Activated naive CD8-positive, alpha-beta T cell treated with anti-CD3 and anti-CD28 coated beads for 36 hours (primary cell): ENCODE data around the gene GPNMB. TPM values are rescaled to one million over a fixed set of nuclear protein-coding genes. Genes with fewer than 3 reads are reported as not detected.
A peak's percentile ranks its signal among the peaks of the same experiment; 100 is the strongest.
"Not testable (repeated sequence)": the region's sequence is repeated elsewhere in the genome, so short reads cannot be mapped to it uniquely, and the experiment has no call there.

ENCODE experiments used
- DNase-seq: peaks from one replicate; pipeline ENCODE4 v3.0.0; 2021
- H3K27ac Mint-ChIP-seq: one replicate; pipeline ENCODE4 v1.8.0; 2022; ENCODE audit warnings: mild to moderate bottlenecking, moderate library complexity, mixed read lengths
- H3K27me3 Mint-ChIP-seq: one replicate; pipeline ENCODE4 v1.8.0; 2022; ENCODE audit warnings: mild to moderate bottlenecking, mixed read lengths
- H3K36me3 Mint-ChIP-seq: one replicate; pipeline ENCODE4 v1.8.0; 2021; ENCODE audit warnings: mild to moderate bottlenecking, mixed read lengths
- H3K4me1 Mint-ChIP-seq: one replicate; pipeline ENCODE4 v1.8.0; 2021; ENCODE audit warnings: mixed read lengths
- H3K4me3 Mint-ChIP-seq: one replicate; pipeline ENCODE4 v1.8.0; 2022; ENCODE audit warnings: mild to moderate bottlenecking, moderate library complexity, mixed read lengths
- H3K9me3 Mint-ChIP-seq: one replicate; pipeline ENCODE4 v1.8.0; 2022; ENCODE audit warnings: mixed read lengths
- total RNA-seq, 2 experiments: library from RNA; stranded (reverse); gene quantifications; one replicate each; pipeline ENCODE4 v1.2.3, GENCODE V29; 2021

GPNMB gene
- total RNA-seq, result 1 to 10 TPM; 1.8 to 1.9 TPM

- H3K9me3 Mint-ChIP-seq, result no peaks in the 10 kb centered on the region
- no peak for DNase-seq
These were observed at the start of gene GPNMB for GRCh38 chr7:23246555-23246954. Gene GPNMB (plus strand): TSS chr7:23246775. CDS start chr7:23246858, 83 bp downstream.

DNA sequence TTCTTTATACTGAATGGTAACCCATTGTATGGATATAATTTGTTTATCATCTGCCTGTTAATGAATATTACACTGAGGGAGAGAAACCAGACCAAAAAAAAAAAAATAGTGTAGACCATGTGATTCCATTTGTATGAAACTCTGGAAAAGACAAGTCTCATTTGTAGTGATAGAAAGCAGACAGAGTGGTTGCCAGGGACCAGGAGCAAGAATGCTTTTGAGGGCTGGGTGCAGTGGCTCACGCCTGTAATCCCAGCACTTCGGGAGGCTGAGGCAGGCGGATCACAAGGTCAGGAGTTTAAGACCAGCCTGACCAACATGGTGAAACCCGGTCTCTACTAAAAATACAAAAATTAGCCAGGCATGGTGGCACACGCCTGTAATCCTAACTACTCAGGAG, 48.8 kb upstream of the GPNMB start:
- Mint-ChIP-seq H3K36me3 (peaks cover 35% of the 10 kb centered on the region), H3K27ac (peak overlapping the region; percentile 17)
- DNase-seq, H3K4me3 Mint-ChIP-seq, H3K9me3 Mint-ChIP-seq, H3K27me3 Mint-ChIP-seq, H3K4me1 Mint-ChIP-seq: not testable (repeated sequence)

More at GRCh38 chr7:23246555-23246954, at the start of gene GPNMB:
- Mint-ChIP-seq H3K27ac (no peak within 1 kb of the TSS), H3K27me3 (peaks cover 76% of the 10 kb centered on the region), H3K36me3 (no peaks in the 10 kb centered on the region), H3K4me1 (no peaks in the 10 kb centered on the region), H3K4me3 (no peak within 1 kb of the TSS)

DNA sequence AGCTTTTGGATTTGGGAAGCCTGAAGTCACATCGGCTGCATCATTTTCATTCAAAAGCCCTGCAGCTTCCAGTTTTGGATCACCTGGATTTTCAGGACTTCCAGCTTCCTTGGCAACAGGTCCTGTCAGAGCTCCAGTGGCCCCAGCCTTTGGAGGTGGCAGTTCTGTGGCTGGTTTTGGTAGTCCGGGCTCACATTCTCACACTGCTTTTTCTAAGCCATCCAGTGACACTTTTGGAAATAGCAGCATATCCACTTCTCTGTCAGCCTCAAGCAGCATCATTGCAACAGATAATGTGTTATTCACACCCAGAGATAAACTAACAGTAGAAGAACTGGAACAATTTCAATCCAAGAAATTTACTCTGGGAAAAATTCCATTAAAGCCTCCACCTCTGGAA, 46.2 kb upstream of the GPNMB start:
- peaks cover 9% of the 10 kb centered on the region for H3K27me3 Mint-ChIP-seq
- no peak overlapping the region for H3K4me3 Mint-ChIP-seq
- no peak overlapping the region for H3K27ac Mint-ChIP-seq
- DNase-seq, result no peak
- peaks cover 3% of the 10 kb centered on the region for H3K9me3 Mint-ChIP-seq
- H3K4me1 Mint-ChIP-seq, result peaks cover 3% of the 10 kb centered on the region
- peaks cover 46% of the 10 kb centered on the region for H3K36me3 Mint-ChIP-seq

- no peak overlapping the region for H3K4me3 Mint-ChIP-seq
- no peak for DNase-seq
- peaks cover 3% of the 10 kb centered on the region for H3K9me3 Mint-ChIP-seq
- peaks cover 28% of the 10 kb centered on the region for H3K27me3 Mint-ChIP-seq
- peaks cover 6% of the 10 kb centered on the region for H3K4me1 Mint-ChIP-seq
- no peak overlapping the region for H3K27ac Mint-ChIP-seq
- peaks cover 33% of the 10 kb centered on the region for H3K36me3 Mint-ChIP-seq
These were observed 42.3 kb upstream of the GPNMB start for GRCh38 chr7:23204241-23204640.

DNA sequence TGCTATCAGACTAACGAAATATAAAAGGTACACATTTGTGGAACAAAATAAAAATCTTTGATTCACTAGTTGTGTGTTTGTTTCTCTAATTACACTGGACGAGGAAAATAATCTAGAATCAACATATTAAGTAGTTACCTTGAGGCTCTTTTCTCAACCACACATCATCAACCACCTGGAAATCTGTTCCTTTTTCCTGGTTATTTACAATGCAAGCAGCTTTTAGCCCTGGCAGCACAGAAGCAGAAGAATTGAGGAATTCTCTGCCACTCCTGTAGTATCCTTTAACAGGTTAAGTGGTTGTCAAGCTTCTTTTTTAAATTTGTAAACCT, 41.0 kb upstream of the GPNMB start:
- Mint-ChIP-seq H3K4me1 (peaks cover 6% of the 10 kb centered on the region), H3K27ac (peak overlapping the region; percentile 26), H3K27me3 (peaks cover 28% of the 10 kb centered on the region), H3K4me3 (no peak overlapping the region), H3K9me3 (peaks cover 3% of the 10 kb centered on the region), H3K36me3 (peaks cover 27% of the 10 kb centered on the region)
- DNase-seq, result no peak

DNA sequence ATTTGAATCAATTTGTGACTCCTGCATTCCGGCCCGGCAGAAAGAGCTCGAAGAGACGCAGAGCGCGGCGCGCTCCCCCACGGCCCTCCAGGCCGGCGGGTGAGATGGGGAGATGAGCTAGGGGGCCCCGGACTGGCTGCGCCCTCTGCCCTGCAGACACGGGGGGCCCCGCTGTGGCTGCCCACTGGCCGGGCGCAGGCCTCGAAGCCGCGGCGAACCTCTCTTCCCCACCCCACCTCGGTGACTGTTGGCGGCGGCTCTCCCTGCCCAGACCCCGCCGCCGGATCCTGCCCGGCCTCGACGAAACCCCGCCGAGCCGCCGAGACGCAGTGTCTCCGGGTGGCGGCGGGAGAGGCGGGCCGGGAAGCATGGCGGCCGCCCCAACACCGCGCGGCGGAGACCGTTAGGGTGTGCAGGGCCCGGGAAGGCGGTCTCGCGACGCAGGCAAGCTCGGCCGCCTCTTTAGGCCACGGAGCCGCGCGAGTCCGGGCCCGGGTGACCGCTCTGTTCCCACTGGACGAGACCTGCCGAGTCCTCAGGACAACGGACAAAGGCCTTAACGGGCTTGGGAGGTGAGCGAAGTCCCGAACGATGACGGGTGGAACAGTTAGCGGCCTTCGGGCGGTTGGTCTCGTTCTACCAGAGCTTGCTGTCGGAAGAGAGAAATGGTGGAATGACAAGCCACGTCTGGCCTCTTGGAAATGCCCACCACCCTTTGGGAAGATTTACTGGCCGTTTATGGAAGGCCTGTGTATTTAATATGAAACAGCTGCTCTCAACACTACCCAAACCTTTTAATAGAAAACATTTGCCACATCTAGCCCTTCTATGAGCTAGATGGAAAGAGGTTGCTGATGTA, 40.4 kb upstream of the GPNMB start:
- Mint-ChIP-seq H3K27ac (peak overlapping the region; percentile 64), H3K9me3 (peaks cover 3% of the 10 kb centered on the region), H3K4me3 (peak overlapping the region; percentile 55), H3K27me3 (peaks cover 28% of the 10 kb centered on the region), H3K4me1 (peaks cover 6% of the 10 kb centered on the region), H3K36me3 (peaks cover 25% of the 10 kb centered on the region)
- peak; percentile 34 for DNase-seq

DNA sequence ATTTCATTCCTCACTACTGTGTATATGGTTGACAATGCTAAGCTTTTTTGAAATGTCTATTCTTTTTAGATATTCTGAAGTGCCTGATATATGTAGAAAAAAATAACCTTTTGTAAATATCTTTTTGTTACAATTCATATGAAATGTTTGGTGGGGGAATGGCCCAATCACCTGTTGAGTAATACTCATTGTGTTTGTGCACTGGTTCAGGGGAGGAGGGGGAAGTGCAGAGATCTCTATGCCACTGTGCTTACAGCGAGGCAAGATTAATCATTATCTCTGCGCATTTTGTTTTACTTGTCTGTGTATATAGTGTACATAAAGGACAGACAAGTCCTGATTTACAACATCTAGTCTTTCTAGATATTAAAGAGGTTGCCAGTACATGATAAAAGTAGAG, 39.6 kb upstream of the GPNMB start:
- Mint-ChIP-seq H3K36me3 (peaks cover 23% of the 10 kb centered on the region), H3K27ac (peak overlapping the region; percentile 64), H3K9me3 (peaks cover 3% of the 10 kb centered on the region), H3K27me3 (peaks cover 28% of the 10 kb centered on the region), H3K4me3 (peak overlapping the region; percentile 55), H3K4me1 (peaks cover 6% of the 10 kb centered on the region)
- DNase-seq, result no peak

DNA sequence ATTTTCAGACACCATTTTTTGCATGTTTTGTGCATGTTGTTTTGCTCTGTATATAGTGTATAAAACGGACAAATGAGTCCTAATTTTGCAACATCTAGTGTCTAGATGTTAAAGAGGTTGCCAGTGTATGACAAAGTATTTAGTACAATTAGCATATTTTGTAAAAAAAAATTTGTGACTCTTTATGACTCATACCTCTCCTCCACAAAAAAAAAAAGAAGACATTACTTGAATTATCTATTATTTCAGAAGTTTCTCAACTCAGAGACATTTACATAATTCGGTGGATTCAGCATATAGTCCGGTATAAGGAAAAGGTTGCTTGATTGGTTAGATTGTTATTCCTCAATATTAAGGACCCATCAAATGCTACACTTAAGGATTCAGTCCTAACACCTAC, 38.7 kb upstream of the GPNMB start:
- Mint-ChIP-seq H3K9me3 (peaks cover 3% of the 10 kb centered on the region), H3K4me3 (no peak overlapping the region), H3K27me3 (peaks cover 28% of the 10 kb centered on the region), H3K27ac (no peak overlapping the region), H3K4me1 (peaks cover 6% of the 10 kb centered on the region), H3K36me3 (peaks cover 20% of the 10 kb centered on the region)
- no peak for DNase-seq

- Mint-ChIP-seq H3K27ac (no peak overlapping the region), H3K36me3 (peaks cover 20% of the 10 kb centered on the region), H3K9me3 (peaks cover 3% of the 10 kb centered on the region), H3K4me3 (no peak overlapping the region), H3K27me3 (peaks cover 28% of the 10 kb centered on the region), H3K4me1 (peaks cover 6% of the 10 kb centered on the region)
- DNase-seq, result no peak
These were observed 38.3 kb upstream of the GPNMB start for GRCh38 chr7:23208316-23208715.

DNA sequence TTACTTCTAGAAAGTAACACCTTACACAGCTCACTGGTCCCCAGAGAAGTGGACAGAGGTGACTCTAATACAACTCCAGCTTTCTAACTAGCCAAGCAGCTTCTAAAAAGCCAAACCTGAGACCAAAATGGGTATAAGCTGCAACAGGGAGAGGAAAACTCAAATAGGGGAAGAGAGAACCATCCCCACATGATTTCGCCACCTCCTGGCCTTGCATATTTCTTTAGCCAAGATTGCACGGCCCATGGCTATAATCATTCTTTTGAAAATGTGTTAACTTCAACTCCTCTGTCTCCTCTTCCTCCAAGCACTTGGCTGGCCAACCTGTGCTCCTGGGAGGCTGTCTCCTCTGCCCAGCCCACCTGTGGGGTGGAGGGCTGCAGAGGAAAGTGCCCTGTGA, 36.1 kb upstream of the GPNMB start:
- Mint-ChIP-seq H3K4me1 (peaks cover 1% of the 10 kb centered on the region), H3K36me3 (peaks cover 3% of the 10 kb centered on the region), H3K27ac (no peak overlapping the region), H3K27me3 (peaks cover 17% of the 10 kb centered on the region), H3K4me3 (no peak overlapping the region), H3K9me3 (no peaks in the 10 kb centered on the region)
- DNase-seq, result no peak

DNA sequence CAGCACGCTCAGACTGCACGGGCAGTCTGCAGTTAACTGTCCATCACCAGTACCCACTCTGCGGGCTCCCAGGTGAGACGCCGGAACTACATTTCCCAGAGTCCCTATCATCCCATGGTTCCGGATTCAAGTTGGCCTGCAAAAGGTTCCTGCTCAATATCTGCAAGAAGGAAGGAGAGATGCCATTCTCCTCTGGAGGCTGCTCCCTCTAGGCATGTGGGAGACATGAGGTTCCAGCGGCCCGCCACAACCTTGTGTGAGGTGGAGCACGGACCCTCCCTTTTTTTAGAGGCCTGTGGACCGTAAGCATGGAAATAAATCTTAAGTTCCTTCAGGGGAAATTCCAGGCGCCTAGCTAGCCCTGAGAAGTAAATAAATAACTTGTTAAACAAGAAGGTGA, 35.0 kb upstream of the GPNMB start:
- Mint-ChIP-seq H3K4me1 (no peaks in the 10 kb centered on the region), H3K9me3 (no peaks in the 10 kb centered on the region), H3K27me3 (peaks cover 12% of the 10 kb centered on the region), H3K4me3 (no peak overlapping the region), H3K36me3 (no peaks in the 10 kb centered on the region), H3K27ac (no peak overlapping the region)
- no peak for DNase-seq

DNA sequence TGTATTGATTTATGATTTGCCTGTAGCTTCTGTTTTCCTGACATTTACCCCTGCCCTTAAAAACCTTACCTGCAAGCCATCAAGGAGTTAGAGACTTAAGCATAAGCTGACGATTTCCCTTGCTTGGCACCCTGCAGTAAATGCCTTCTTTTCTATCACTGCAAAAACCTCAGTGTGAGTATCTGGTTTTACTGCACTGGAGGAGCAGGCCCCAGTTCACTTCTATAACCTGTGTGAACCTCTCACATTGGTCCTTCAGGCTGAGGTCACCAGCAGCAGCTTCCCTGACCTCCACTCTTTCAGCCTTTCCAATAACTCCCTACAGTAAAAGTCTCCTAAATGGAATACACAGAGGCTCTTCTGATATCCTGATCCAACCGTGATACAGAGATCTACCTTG, 34.2 kb upstream of the GPNMB start:
- Mint-ChIP-seq H3K4me3 (no peak overlapping the region), H3K9me3 (no peaks in the 10 kb centered on the region), H3K27ac (no peak overlapping the region), H3K36me3 (no peaks in the 10 kb centered on the region), H3K4me1 (no peaks in the 10 kb centered on the region), H3K27me3 (peaks cover 4% of the 10 kb centered on the region)
- DNase-seq, result no peak

DNA sequence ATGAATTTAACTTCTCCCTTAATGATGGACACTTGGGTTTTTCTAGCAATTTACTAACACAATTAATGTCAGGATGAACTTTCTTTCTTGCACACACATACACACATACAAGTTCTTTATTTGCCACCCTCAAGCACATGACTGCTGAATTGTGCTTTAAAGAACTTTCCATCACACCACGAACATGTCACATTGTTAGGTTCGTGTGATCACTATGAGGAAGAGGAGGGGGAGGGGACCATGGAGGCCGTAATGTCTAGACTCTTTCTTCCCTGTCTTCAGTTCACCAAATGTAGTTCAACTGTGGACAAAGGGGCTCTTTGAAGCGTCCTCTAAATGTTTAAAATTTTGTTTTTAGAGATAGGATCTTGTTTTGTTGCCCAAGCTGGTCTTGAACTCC, 33.7 kb upstream of the GPNMB start:
- no peak for DNase-seq
- no peaks in the 10 kb centered on the region for H3K36me3 Mint-ChIP-seq
- H3K27me3 Mint-ChIP-seq, result peaks cover 3% of the 10 kb centered on the region
- H3K27ac Mint-ChIP-seq, result no peak overlapping the region
- H3K4me3 Mint-ChIP-seq, result no peak overlapping the region
- no peaks in the 10 kb centered on the region for H3K9me3 Mint-ChIP-seq
- H3K4me1 Mint-ChIP-seq, result no peaks in the 10 kb centered on the region

GRCh38 chr7:23213755-23214154, 32.8 kb upstream of the GPNMB start:
- Mint-ChIP-seq H3K27me3 (peaks cover 3% of the 10 kb centered on the region), H3K27ac (no peak overlapping the region), H3K36me3 (no peaks in the 10 kb centered on the region), H3K9me3 (no peaks in the 10 kb centered on the region), H3K4me1 (no peaks in the 10 kb centered on the region), H3K4me3 (no peak overlapping the region)
- no peak for DNase-seq

DNA sequence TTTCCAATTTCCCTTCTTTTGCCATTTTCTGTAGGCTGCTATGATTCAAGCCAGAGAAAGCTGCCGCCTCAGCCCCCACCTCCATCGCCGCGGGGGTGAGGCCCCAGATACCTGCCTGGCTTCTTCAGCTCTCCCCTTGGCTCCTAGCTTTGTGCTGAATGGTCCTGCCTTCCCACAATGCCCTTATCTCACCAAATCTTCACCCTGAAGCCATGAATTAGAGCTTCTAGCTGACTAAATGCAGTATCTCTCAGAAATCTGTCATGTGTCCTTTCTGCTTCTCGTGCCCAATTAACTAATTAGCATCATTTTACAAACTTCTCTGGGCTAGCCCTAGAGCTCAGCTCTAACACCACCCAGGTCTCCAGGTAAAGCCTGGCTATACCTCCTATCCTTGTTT, 32.2 kb upstream of the GPNMB start:
- Mint-ChIP-seq H3K27me3 (peaks cover 3% of the 10 kb centered on the region), H3K4me3 (no peak overlapping the region), H3K27ac (no peak overlapping the region), H3K36me3 (no peaks in the 10 kb centered on the region), H3K4me1 (no peaks in the 10 kb centered on the region), H3K9me3 (no peaks in the 10 kb centered on the region)
- no peak for DNase-seq

DNA sequence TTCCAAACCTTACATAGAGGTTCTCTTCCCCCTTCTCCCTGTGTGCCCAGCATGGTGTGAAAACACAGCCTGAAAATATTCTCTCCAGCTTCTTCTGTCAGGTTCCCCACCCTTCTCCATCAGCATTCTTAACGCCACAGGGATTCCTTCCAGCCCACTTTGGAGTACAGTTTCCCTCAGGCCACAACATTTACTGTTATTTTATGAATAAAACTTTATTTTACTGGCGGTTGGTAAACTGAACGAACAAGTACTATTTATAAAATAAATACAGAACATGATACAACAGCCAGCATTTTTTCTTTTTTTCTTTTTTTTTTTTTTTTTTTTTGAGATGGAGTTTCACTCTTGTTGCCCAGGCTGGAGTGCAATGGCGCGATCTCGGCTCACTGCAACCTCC, 31.6 kb upstream of the GPNMB start:
- H3K27ac Mint-ChIP-seq, result no peak overlapping the region
- H3K4me3 Mint-ChIP-seq, result no peak overlapping the region
- peaks cover 3% of the 10 kb centered on the region for H3K27me3 Mint-ChIP-seq
- no peaks in the 10 kb centered on the region for H3K4me1 Mint-ChIP-seq
- H3K36me3 Mint-ChIP-seq, result no peaks in the 10 kb centered on the region
- H3K9me3 Mint-ChIP-seq, result no peaks in the 10 kb centered on the region
- DNase-seq, result no peak
